Astrocyte of the spinal cord (primary cell): ENCODE data around the gene DNM2.
"Not testable (repeated sequence)": the region's sequence is repeated elsewhere in the genome, so short reads cannot be mapped to it uniquely, and the experiment has no call there.

Experiments
- DNase-seq: peaks from one replicate; pipeline ENCODE4 v3.0.0; 2011; ENCODE audit warnings: low read depth, low spot score
- H3K4me3 ChIP-seq: 2 replicates; pipeline ENCODE4 v1.5.1; 2011; ENCODE audit warnings: low read depth, mild to moderate bottlenecking, low read length, moderate library complexity
- in situ Hi-C: cut with HindIII; loops from 2 replicates; pipeline ENCODE4 v1.10.0; 2017; ENCODE audit warnings: low sequenced_read_pairs
- TF ChIP-seq, protein P1 (sequence below): IDR thresholded peaks from 2 replicates; pipeline ENCODE4 v1.5.1; 2012; ENCODE audit warnings: low read depth, mild to moderate bottlenecking, low read length, inconsistent platforms

DNM2 gene

DNA sequence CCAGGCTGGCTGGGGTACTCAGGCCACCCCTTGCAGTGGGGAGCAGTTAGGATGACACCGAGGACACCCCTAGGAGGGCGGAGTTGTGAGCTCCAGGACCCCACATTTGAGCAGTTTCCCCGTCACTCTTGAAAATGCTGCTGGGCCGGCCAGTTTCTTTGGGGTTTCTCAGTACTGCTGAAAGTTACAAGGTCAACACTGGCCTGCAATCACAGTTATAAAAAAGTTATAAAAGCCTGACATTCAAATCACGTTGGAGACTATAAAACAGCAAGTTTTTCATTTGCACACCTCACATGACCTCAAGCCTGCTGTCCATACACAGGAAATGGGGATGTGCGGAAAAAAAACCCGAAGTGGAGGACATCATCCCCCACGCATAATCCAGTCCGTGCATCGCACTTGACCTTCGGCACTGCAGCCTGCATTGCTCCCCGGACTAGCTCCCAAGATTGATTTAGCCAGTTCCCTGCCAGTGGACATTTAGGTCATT is 27.0 kb downstream of the DNM2 start:
- in situ Hi-C loops, result no loop called here
- TF ChIP-seq, protein P1, sequence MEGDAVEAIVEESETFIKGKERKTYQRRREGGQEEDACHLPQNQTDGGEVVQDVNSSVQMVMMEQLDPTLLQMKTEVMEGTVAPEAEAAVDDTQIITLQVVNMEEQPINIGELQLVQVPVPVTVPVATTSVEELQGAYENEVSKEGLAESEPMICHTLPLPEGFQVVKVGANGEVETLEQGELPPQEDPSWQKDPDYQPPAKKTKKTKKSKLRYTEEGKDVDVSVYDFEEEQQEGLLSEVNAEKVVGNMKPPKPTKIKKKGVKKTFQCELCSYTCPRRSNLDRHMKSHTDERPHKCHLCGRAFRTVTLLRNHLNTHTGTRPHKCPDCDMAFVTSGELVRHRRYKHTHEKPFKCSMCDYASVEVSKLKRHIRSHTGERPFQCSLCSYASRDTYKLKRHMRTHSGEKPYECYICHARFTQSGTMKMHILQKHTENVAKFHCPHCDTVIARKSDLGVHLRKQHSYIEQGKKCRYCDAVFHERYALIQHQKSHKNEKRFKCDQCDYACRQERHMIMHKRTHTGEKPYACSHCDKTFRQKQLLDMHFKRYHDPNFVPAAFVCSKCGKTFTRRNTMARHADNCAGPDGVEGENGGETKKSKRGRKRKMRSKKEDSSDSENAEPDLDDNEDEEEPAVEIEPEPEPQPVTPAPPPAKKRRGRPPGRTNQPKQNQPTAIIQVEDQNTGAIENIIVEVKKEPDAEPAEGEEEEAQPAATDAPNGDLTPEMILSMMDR, result no peak
- DNase-seq, result no peak
- H3K4me3 ChIP-seq, result no peak overlapping the region

DNA sequence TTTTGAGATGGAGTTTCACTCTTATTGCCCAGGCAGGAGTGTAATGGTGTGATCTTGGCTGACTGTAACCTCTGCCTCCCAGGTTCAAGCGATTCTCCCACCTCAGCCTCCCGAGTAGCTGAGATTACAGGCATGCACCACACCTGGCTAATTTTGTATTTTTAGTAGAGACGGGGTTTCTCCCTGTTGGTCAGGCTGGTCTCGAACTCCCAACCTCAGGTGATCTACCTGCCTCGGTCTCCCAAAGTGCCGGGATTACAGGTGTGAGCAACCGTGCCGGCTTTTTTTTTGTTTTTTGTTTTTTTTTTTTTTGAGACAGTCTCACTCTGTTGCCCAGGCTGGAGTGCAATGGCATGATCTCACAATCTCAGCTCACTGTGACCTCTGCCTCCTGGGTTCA is 28.6 kb downstream of the DNM2 start:
- in situ Hi-C loops, H3K4me3 ChIP-seq, DNase-seq: not testable (repeated sequence)

DNA sequence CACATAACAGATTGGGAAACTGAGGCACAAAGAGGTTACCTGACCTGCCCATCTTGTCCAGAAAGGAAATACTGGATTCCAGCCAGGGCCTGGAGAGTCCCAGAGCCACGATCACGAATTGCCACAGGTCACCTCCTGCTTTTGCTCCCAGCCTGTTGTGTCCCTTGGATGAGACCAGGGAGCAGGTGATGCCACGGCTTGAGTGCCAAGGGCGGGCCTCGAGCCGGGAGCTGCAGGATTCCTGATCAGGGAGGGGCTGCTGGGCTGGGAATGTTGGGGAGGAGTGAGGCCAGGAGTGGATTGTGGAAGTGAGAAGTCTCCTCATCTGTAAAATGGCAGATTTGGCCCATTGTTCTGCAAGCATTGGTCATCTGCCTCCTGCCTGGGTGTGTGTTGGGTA is 29.4 kb downstream of the DNM2 start:
- no peak overlapping the region for H3K4me3 ChIP-seq
- in situ Hi-C loops, result no loop called here
- DNase-seq, result no peak
- TF ChIP-seq, protein P1, result no peak

DNA sequence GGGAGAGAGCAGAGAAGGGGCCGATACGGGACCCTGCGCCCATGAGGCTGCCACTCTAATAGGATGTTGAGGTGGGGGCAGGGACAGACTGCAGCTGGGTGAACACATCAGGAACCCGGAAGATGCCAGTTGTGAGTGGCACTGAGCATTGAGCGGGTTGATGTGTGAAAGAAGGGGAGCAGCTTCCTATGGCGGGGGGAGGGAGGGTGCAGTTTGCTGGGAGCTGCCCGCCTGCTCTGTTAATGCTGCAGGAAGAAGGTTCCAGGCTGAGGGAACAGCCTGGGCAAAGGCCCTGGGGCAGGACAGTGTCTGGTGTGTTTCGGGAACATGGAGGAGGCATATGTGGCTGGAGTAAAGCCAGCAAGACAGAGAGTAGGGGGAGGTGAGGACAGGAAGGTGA is 29.8 kb downstream of the DNM2 start:
- no peak for DNase-seq
- H3K4me3 ChIP-seq, result no peak overlapping the region
- in situ Hi-C loops, result no loop called here
- TF ChIP-seq, protein P1, result no peak

DNA sequence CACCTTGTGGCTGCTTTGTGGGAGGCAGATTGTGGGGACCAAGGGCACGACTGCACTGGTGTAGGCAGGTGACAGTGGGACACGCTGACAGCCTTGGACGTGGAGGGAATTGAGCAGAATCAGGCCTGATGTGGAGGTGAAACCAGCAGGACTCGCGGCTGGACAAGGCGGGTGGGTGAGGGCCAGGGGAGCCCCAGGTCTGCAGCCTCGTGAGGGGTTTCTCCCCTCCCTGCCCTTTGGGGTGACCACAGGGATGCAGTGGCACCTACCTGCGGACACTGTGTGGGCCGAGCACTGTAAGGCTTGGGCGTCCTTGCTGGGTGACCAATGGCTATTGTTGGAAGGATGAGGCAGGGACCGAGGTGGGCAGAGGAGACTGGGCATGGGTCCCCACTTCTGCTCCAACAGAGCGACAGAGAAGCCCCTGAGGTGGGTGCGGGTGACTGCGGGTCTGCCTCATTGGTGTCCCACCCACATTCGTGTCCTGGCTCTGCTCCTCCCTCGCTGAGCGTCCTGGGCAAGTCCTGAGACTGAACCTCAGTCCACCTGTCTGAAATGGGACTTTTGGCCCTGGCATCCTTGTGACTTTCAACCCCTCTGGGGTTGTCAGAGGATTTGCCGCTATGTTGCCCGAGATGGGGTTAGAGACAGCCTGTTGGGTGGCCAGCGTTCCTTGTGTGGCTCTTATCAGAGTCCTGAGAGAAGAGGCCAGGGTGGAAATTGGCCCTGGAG is 30.5 kb downstream of the DNM2 start:
- no peak for DNase-seq
- no peak overlapping the region for H3K4me3 ChIP-seq
- TF ChIP-seq, protein P1, result no peak
- in situ Hi-C loops, result no loop called here

DNA sequence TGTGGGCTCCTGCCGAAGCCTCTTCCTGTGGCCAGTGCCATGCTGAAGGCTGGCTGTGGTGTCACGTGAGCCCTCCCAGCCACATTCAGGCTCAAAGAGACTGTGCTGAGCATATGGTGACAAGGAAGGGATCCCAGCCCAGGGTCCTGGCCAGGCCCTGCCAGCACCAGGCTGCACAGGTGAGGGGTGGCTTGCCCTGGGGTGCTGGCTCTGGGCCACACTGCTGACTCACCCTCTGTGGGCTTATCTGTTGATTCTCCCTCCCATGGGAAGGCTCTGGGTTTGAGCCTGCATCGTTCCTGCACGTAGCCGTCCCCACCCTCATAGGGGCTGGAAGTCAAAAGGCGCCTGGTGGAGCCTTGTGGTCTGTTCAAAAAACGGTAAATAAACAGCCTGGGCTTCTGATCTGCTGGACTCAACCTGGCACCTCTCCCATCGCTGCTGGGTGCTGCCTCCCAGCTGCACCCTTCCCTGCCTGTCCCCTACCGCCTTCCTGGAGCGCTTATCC is 31.1 kb downstream of the DNM2 start:
- TF ChIP-seq, protein P1, result no peak
- no peak overlapping the region for H3K4me3 ChIP-seq
- DNase-seq, result no peak
- in situ Hi-C loops, result no loop called here
